Prostate gland (tissue), 2 donors: ENCODE results near the gene MAPK8IP1. TPM values are rescaled to one million over a fixed set of nuclear protein-coding genes. Genes with fewer than 3 reads are reported as not detected.

ENCODE experiments used
- DNase-seq: peaks from one replicate; pipeline ENCODE4 v3.0.0-alpha.2; 2019; ENCODE audit warnings: low spot score
- H3K27ac ChIP-seq, 2 donors: fragments of 200-600 bp; sonication (generic); 2 replicates each; pipeline ENCODE4 v1.5.1; 2017 to 2019
- H3K27me3 ChIP-seq: fragments of 200-600 bp; sonication (generic); replicated peaks from 2 replicates; pipeline ENCODE4 v1.5.1; 2019; ENCODE audit not compliant: insufficient read depth
- H3K36me3 ChIP-seq, 2 donors: fragments of 200-600 bp; sonication (generic); 1 replicate in 1 of 2; 2 replicates in 1 of 2; pipeline versions ENCODE4 v1.5.1 to v1.8.1; 2017 to 2019
- H3K4me1 ChIP-seq: fragments of 200-600 bp; sonication (generic); replicated peaks from 2 replicates; pipeline ENCODE4 v1.5.1; 2019
- H3K4me3 ChIP-seq, 2 donors: fragments of 200-600 bp; sonication (generic); 2 replicates each; pipeline ENCODE4 v1.5.1; 2017 to 2019
- H3K9me3 ChIP-seq: fragments of 200-600 bp; sonication (generic); 2 replicates; pipeline ENCODE4 v1.5.1; 2017
- POLR2A ChIP-seq: fragments of 450-650 bp; IDR thresholded peaks from one replicate; pipeline ENCODE4 v1.6.1; 2016; ENCODE audit warnings: antibody characterized with exemption, mild to moderate bottlenecking
- POLR2AphosphoS5 ChIP-seq: sonication (generic); formaldehyde crosslinking; IDR thresholded peaks from one replicate; pipeline ENCODE4 v1.6.1; 2017; ENCODE audit warnings: antibody characterized with exemption
- WGBS: methylation state at CpG from one replicate; pipeline ENCODE4 v1.1.5; 2018; 5-methylcytosine and 5-hydroxymethylcytosine counted together
- intact Hi-C: fragments of 100-400 bp; cut with DNase I; formaldehyde crosslinking; loops from one replicate; pipeline ENCODE4 v1.14.2; 2022
- total RNA-seq, 2 donors: library from RNA; depleted of rRNA; stranded (reverse); fragments of >200 nt; gene quantifications; one replicate each; pipeline ENCODE4 v1.1.0, GENCODE V29; 2016
- TF ChIP-seq, protein P1 (sequence below), 4 experiments: fragments of 200-600 bp in 2 of 4; fragments of 450-650 bp in 2 of 4; sonication (generic) in 2 of 4; IDR thresholded peaks; 1 replicate in 3 of 4; 2 replicates in 1 of 4; pipeline ENCODE4 v1.5.1; 2016 to 2019; ENCODE audit warnings: antibody characterized with exemption in 4 of 4, mild to moderate bottlenecking in 2 of 4, moderate library complexity in 2 of 4

MAPK8IP1 gene
- total RNA-seq, 2 donors from 2014 or later, result 19.8 to 46.9 TPM

DNA sequence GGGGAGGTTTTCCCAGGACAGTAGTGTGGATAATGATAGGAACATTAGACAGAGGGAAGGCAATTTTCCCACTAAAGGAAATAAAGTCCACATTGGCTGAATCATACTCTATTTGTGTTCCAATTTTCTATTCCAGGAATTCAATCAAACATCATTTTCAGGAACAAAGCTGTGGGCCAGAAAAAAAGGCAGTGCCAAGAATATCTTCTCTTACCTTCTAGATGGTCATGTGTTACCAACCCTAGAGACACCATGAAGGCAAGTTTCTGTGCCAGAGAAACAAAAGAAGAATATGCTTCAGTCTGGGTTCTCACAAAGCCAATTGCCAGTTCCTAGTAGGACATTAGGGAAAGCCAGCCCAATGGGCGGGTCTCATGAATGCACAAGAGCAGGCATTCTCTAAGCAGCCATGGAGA, 64.5 kb downstream of the MAPK8IP1 start:
- Histone ChIP-seq H3K27ac (no peak overlapping the region), H3K36me3 (peaks cover 0 to 19% of the 10 kb centered on the region in 2 donors), H3K9me3 (no peaks in the 10 kb centered on the region), H3K4me1 (no peaks in the 10 kb centered on the region), H3K4me3 (no peak overlapping the region), H3K27me3 (no peaks in the 10 kb centered on the region)
- TF ChIP-seq, protein P1, sequence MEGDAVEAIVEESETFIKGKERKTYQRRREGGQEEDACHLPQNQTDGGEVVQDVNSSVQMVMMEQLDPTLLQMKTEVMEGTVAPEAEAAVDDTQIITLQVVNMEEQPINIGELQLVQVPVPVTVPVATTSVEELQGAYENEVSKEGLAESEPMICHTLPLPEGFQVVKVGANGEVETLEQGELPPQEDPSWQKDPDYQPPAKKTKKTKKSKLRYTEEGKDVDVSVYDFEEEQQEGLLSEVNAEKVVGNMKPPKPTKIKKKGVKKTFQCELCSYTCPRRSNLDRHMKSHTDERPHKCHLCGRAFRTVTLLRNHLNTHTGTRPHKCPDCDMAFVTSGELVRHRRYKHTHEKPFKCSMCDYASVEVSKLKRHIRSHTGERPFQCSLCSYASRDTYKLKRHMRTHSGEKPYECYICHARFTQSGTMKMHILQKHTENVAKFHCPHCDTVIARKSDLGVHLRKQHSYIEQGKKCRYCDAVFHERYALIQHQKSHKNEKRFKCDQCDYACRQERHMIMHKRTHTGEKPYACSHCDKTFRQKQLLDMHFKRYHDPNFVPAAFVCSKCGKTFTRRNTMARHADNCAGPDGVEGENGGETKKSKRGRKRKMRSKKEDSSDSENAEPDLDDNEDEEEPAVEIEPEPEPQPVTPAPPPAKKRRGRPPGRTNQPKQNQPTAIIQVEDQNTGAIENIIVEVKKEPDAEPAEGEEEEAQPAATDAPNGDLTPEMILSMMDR (IDR thresholded peaks at IDR 0.05), result no peak
- TF ChIP-seq POLR2A (no peak), POLR2AphosphoS5 (no peak)
- WGBS, result 91% methylated on average over 1 of the region's 1 CpG
- DNase-seq, result no peak
- intact Hi-C loops, result no loop called here

Other genes with a start within 250 kb of the MAPK8IP1 start
- gene CHST1, start 220.0 kb upstream of the MAPK8IP1 start, total RNA-seq, result 1 to 10 TPM in 1 of 2 donors, under 1 TPM in 1; 0.32 to 4.4 TPM
- gene SLC35C1, start 80.5 kb upstream of the MAPK8IP1 start, total RNA-seq, result 10 to 100 TPM; 14.1 to 20.6 TPM
- gene CRY2, start 38.2 kb upstream of the MAPK8IP1 start, total RNA-seq, result 10 to 100 TPM; 45.4 to 70.8 TPM
- 1 to 10 TPM in 1 of 2 donors, under 1 TPM in 1; 0.59 to 2.8 TPM for gene FREY1, start 21.6 kb downstream of the MAPK8IP1 start, total RNA-seq
- gene PEX16, start 32.2 kb downstream of the MAPK8IP1 start, total RNA-seq, result 10 to 100 TPM; 31.8 to 35.4 TPM
- 10 to 100 TPM; 20.2 to 33.6 TPM for gene LARGE2, start 37.0 kb downstream of the MAPK8IP1 start, total RNA-seq
- gene PHF21A, start 235.8 kb downstream of the MAPK8IP1 start, total RNA-seq, result 10 to 100 TPM; 24.7 to 48.0 TPM